Activated naive CD8-positive, alpha-beta T cell (primary cell): ENCODE data around the gene BRI3.

Source experiments
- H3K27ac Mint-ChIP-seq: one replicate; pipeline ENCODE4 v1.8.0; 2021; ENCODE audit warnings: mixed read lengths
- H3K27me3 Mint-ChIP-seq: one replicate; pipeline ENCODE4 v1.8.0; 2021; ENCODE audit warnings: mixed read lengths
- H3K36me3 Mint-ChIP-seq: one replicate; pipeline ENCODE4 v1.8.0; 2021; ENCODE audit warnings: mixed read lengths
- H3K4me1 Mint-ChIP-seq: one replicate; pipeline ENCODE4 v1.8.0; 2021; ENCODE audit warnings: low read depth, mixed read lengths
- H3K4me3 Mint-ChIP-seq: one replicate; pipeline ENCODE4 v1.8.0; 2021; ENCODE audit warnings: mild to moderate bottlenecking, mixed read lengths
- H3K9me3 Mint-ChIP-seq: one replicate; pipeline ENCODE4 v1.8.0; 2021; ENCODE audit warnings: low read depth, mixed read lengths

Gene BRI3

DNA sequence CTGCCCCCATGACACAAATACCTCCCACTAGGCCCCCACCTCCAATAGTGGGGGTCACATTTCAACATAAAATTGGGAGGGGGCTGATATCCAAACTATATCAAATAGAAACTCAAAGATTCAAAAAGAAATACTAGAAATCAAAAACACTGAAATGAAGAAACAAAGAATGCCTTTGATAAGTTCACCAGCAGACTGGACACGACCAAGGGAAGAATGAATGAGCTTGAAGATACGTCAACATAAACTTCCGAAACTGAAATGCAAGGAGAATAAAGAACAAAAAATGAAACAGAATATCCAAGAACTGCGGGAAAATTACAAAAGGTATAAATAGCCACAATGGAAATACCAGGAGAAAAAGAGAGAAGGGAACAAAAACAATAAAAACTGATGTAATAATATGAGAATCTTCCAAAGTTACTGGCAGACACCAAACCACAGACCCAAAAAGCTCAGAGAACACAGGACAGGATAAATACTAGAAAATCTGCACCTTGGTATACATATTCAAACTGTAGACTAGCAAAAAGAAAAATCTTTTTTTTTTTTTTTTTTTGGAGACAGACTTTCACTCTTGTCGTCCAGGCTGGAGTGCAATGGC is 49.5 kb downstream of the BRI3 start:
- no peak overlapping the region for H3K27ac Mint-ChIP-seq
- no peaks in the 10 kb centered on the region for H3K9me3 Mint-ChIP-seq
- no peaks in the 10 kb centered on the region for H3K4me1 Mint-ChIP-seq
- H3K36me3 Mint-ChIP-seq = no peaks in the 10 kb centered on the region
- H3K27me3 Mint-ChIP-seq = no peaks in the 10 kb centered on the region
- no peak overlapping the region for H3K4me3 Mint-ChIP-seq

DNA sequence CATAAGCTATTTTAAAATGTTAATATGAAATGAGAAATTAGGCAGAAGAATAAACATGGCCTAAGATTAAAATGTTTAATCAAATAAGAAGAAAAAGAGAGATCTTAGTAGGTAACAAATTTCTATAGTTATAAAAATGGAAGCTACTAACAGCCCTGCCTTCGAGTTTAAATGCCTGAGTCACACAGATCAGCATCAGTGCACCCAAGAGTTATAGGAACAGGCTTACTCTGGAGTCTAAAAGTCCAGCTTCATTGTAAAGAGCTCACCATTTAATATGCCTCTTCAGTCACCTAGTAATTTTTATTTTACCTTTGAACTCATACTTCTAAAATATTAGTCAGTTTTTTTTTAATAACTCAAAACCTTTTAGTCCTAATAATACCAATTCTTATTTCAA is 52.6 kb downstream of the BRI3 start:
- no peaks in the 10 kb centered on the region for H3K27me3 Mint-ChIP-seq
- no peaks in the 10 kb centered on the region for H3K9me3 Mint-ChIP-seq
- peaks cover under 1% of the 10 kb centered on the region for H3K36me3 Mint-ChIP-seq
- no peaks in the 10 kb centered on the region for H3K4me1 Mint-ChIP-seq
- H3K4me3 Mint-ChIP-seq = no peak overlapping the region
- no peak overlapping the region for H3K27ac Mint-ChIP-seq

DNA sequence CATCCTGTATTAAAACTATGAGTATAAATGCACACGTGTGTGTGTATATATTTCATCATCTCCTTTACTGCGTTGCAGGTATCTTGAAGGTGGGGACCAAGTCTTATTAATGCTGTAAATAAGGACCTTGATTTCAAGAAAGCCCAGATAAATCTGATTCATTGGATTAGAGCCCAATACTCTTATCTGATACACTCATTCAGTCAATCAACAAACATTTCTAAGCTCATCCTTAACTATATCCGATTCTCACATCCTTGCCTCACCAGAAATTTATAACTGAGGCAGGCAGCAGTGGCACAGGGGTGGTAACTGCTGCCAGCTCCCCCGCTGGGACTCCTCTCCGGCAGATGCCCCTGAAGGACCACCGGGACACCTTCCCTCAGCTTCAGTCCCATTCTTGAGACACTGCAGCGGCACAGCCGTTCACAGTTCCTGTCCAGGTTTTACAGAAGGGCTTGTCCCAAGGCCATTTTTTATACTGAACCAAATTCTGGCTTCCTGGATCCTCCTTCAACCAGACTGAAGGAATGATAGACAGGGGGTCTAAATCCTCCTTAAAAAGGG is 54.0 kb downstream of the BRI3 start:
- Mint-ChIP-seq H3K4me1 (no peaks in the 10 kb centered on the region), H3K4me3 (no peak overlapping the region), H3K36me3 (peaks cover 2% of the 10 kb centered on the region), H3K27me3 (no peaks in the 10 kb centered on the region), H3K27ac (no peak overlapping the region), H3K9me3 (no peaks in the 10 kb centered on the region)

DNA sequence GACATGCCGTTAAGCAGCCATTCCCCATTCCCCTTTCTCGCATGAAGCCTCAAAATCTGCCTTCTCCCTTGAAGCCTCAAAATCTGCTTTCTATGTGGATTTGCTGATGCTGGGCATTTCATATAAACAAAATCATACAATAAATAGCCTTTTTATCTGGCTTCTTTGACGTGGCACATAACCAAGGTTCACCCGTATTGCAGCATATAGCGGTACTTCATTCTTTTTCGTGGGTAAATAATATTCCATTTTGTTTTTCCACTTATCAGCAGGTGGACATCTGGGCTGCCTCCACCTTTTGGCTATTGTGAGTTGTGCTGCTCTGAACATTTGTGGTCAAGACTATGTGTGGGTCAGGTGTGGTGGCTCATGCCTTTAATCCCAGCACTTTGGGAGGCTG is 57.0 kb downstream of the BRI3 start:
- Mint-ChIP-seq H3K27ac (no peak overlapping the region), H3K4me1 (no peaks in the 10 kb centered on the region), H3K27me3 (no peaks in the 10 kb centered on the region), H3K9me3 (no peaks in the 10 kb centered on the region), H3K36me3 (peaks cover 2% of the 10 kb centered on the region), H3K4me3 (no peak overlapping the region)

DNA sequence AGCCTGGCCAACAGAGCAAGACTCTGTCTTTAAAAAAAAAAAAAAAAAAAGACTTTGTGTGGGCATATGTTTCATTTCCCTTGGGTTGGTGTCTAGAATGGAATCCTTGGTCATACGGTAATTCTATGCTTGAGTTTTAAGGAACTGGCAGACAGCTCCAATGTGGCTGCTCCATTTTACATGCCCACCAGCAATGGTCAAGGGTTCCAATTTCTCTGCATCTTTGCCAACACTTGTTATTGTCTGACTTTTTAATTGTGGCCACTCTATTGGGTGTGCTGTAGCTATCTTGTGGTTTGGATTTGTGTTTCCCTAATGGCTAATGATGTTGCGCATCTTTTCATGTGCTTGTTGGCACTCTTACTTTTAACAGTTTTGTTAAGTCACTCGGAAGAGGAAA is 57.6 kb downstream of the BRI3 start:
- no peaks in the 10 kb centered on the region for H3K9me3 Mint-ChIP-seq
- H3K27ac Mint-ChIP-seq = no peak overlapping the region
- H3K4me3 Mint-ChIP-seq = no peak overlapping the region
- H3K36me3 Mint-ChIP-seq = peaks cover 2% of the 10 kb centered on the region
- no peaks in the 10 kb centered on the region for H3K27me3 Mint-ChIP-seq
- H3K4me1 Mint-ChIP-seq = no peaks in the 10 kb centered on the region

DNA sequence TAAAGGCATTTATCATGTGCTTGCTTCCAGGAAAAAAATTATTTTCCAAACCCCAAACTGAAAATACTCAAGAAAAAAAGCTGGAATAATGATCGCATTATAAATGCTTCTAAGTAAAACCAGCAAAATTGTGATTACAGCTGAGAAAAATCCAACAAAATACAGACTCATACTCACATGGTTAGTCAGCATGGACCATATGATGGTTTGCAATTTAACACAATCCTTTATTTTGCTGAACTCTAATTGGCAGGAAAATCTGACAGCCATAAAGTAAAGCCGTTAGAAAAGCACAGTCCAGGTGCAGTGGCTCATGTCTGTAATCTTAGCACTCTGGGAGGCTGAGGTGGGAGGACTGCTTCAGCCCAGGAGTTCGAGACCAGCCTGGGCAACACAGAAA is 59.6 kb downstream of the BRI3 start:
- Mint-ChIP-seq H3K4me1 (no peaks in the 10 kb centered on the region), H3K9me3 (no peaks in the 10 kb centered on the region), H3K27ac (no peak overlapping the region), H3K36me3 (peaks cover 2% of the 10 kb centered on the region), H3K27me3 (no peaks in the 10 kb centered on the region), H3K4me3 (no peak overlapping the region)
